HEK293T (cell line): ENCODE results near the gene MAP2K4.
A peak's percentile ranks its signal among the peaks of the same experiment; 100 is the strongest.

Experiments
- CTCF ChIA-PET: fragments of 350-600 bp; formaldehyde crosslinking; extraction: SDS; loops from one replicate; lab custom pipeline; 2021; ENCODE audit warnings: antibody characterized with exemption, inconsistent platforms; lab: Yijun Ruan, JAX
- POLR2A ChIA-PET: fragments of 350-600 bp; formaldehyde crosslinking; extraction: SDS; loops from one replicate; lab custom pipeline; 2020; ENCODE audit warnings: antibody characterized with exemption, inconsistent platforms; lab: Yijun Ruan, JAX
- DNase-seq: peaks from one replicate; pipeline ENCODE4 v3.0.0; 2012; ENCODE audit warnings: mixed read lengths; ENCODE audit errors: extremely low spot score
- ARNT ChIP-seq: fragments of 450-650 bp; IDR thresholded peaks from 2 replicates; pipeline ENCODE4 v1.6.1; 2017; ENCODE audit warnings: mild to moderate bottlenecking
- BHLHE40 ChIP-seq: fragments of 450-650 bp; IDR thresholded peaks from 2 replicates; pipeline ENCODE4 v1.6.1; 2016; ENCODE audit warnings: mild to moderate bottlenecking, moderate library complexity, borderline replicate concordance
- CTBP1 ChIP-seq: fragments of 450-650 bp; IDR thresholded peaks from 2 replicates; pipeline ENCODE4 v1.6.1; 2016; ENCODE audit warnings: borderline replicate concordance
- ELF4 ChIP-seq: fragments of 450-650 bp; IDR thresholded peaks from 2 replicates; pipeline ENCODE4 v1.6.1; 2017; ENCODE audit warnings: antibody characterized with exemption
- FOXA1 ChIP-seq: fragments of 450-650 bp; IDR thresholded peaks from 2 replicates; pipeline ENCODE4 v1.6.1; 2016; ENCODE audit warnings: mild to moderate bottlenecking
- FOXK2 ChIP-seq: fragments of 450-650 bp; IDR thresholded peaks from 2 replicates; pipeline ENCODE4 v1.6.1; 2016; ENCODE audit warnings: mild to moderate bottlenecking
- FOXM1 ChIP-seq: fragments of 450-650 bp; IDR thresholded peaks from 2 replicates; pipeline ENCODE4 v1.6.1; 2017; ENCODE audit warnings: mild to moderate bottlenecking, borderline replicate concordance
- HDGF ChIP-seq: fragments of 450-650 bp; IDR thresholded peaks from 2 replicates; pipeline ENCODE4 v1.6.1; 2017; ENCODE audit warnings: antibody characterized with exemption, borderline replicate concordance
- L3MBTL2 ChIP-seq: fragments of 450-650 bp; conservative IDR thresholded peaks from 2 replicates; pipeline ENCODE4 v1.6.1; 2016; ENCODE audit warnings: mild to moderate bottlenecking
- LEF1 ChIP-seq: fragments of 450-650 bp; IDR thresholded peaks from 2 replicates; pipeline ENCODE4 v1.6.1; 2017; ENCODE audit warnings: mild to moderate bottlenecking, borderline replicate concordance
- NFRKB ChIP-seq: fragments of 450-650 bp; IDR thresholded peaks from 2 replicates; pipeline ENCODE4 v1.6.1; 2016; ENCODE audit warnings: mild to moderate bottlenecking, moderate library complexity
- PKNOX1 ChIP-seq: fragments of 450-650 bp; IDR thresholded peaks from 2 replicates; pipeline ENCODE4 v1.6.1; 2016
- SP1 ChIP-seq: fragments of 450-650 bp; IDR thresholded peaks from 2 replicates; pipeline ENCODE4 v1.6.1; 2017
- SUZ12 ChIP-seq: fragments of 450-650 bp; IDR thresholded peaks from 2 replicates; pipeline ENCODE4 v1.6.1; 2016; ENCODE audit warnings: mild to moderate bottlenecking
- TARDBP ChIP-seq: fragments of 450-650 bp; IDR thresholded peaks from 2 replicates; pipeline ENCODE4 v1.6.1; 2016
- ZNF384 ChIP-seq: fragments of 450-650 bp; IDR thresholded peaks from 2 replicates; pipeline ENCODE4 v1.6.1; 2016

The MAP2K4 gene

GRCh38 chr17:11990363-11990983 is 30.2 kb upstream of the MAP2K4 start:
- ChIA-PET CTCF (no interaction called here), POLR2A (interaction anchor here (0.6 kb wide), 1 partner anchor 1014 kb away, joined by 4 read pairs; no protein-coding TSS in a partner anchor)
- TF ChIP-seq ELF4 = no peak
- TF ChIP-seq L3MBTL2 = no peak
- TF ChIP-seq LEF1 = no peak
- no peak for TF ChIP-seq SP1
- TF ChIP-seq HDGF = no peak
- no peak for TF ChIP-seq FOXK2
- no peak for DNase-seq

GRCh38 chr17:11991461-11991860 is 29.2 kb upstream of the MAP2K4 start:
- DNase-seq = no peak
- POLR2A ChIA-PET = no interaction called here

GRCh38 chr17:11996722-11997146 is 23.9 kb upstream of the MAP2K4 start:
- ChIA-PET CTCF (interaction anchor here (2.2 kb wide), 1 partner anchor 10 kb away, joined by 7 read pairs; no protein-coding TSS in a partner anchor), POLR2A (interaction anchor here (0.6 to 4.1 kb wide), 27 partner anchors 9 to 1158 kb away, joined by 3 to 88 read pairs (median 5); partner anchors contain the start of genes ELAC2, MAP2K4 and PIRT)
- TF ChIP-seq PKNOX1 (no peak), ZNF384 (no peak), TARDBP (no peak), ELF4 (no peak), L3MBTL2 (no peak), FOXA1 (no peak), HDGF (no peak), SUZ12 (no peak), LEF1 (no peak), FOXK2 (no peak), ARNT (no peak), FOXM1 (no peak), CTBP1 (no peak), BHLHE40 (no peak), SP1 (no peak), NFRKB (no peak)
- DNase-seq = peak; percentile 31

More at GRCh38 chr17:11991461-11991860, 29.2 kb upstream of the MAP2K4 start:
- CTCF ChIA-PET = no interaction called here
- TF ChIP-seq LEF1 (no peak), SUZ12 (no peak), BHLHE40 (no peak), CTBP1 (no peak), FOXM1 (no peak), NFRKB (no peak), FOXK2 (no peak)

GRCh38 chr17:11997147-11997971 is 23.3 kb upstream of the MAP2K4 start, which contains the start of gene ZNF18:
TSS of gene ZNF18 (minus strand) at chr17:11997475. CDS start at chr17:11992829, 4,646 bp downstream.
- CTCF ChIA-PET = interaction anchor here (0.6 to 2.2 kb wide), 3 partner anchors 11 to 111 kb away, joined by 3 to 7 read pairs (median 3); no protein-coding TSS in a partner anchor
- DNase-seq = peak; percentile 97

GRCh38 chr17:11997972-11998233 is 22.8 kb upstream of the MAP2K4 start:
- no peak for TF ChIP-seq BHLHE40
- TF ChIP-seq FOXK2 = no peak
- TF ChIP-seq CTBP1 = no peak
- no peak for TF ChIP-seq SUZ12
- TF ChIP-seq L3MBTL2 = no peak
- no peak for TF ChIP-seq TARDBP
- TF ChIP-seq ARNT = no peak
- no peak for TF ChIP-seq FOXA1
- TF ChIP-seq ELF4 = no peak
- TF ChIP-seq FOXM1 = no peak
- TF ChIP-seq ZNF384 = no peak
- no peak for TF ChIP-seq PKNOX1
- no peak for TF ChIP-seq SP1
- no peak for TF ChIP-seq NFRKB
- CTCF ChIA-PET = interaction anchor here (2.2 kb wide), 1 partner anchor 12 kb away, joined by 7 read pairs; no protein-coding TSS in a partner anchor
- POLR2A ChIA-PET = interaction anchor here (0.6 to 4.1 kb wide), 13 partner anchors 10 to 86 kb away, joined by 3 to 88 read pairs (median 8); partner anchors contain the start of gene MAP2K4
- no peak for DNase-seq

More at GRCh38 chr17:11997147-11997971, 23.3 kb upstream of the MAP2K4 start, which contains the start of gene ZNF18:
- POLR2A ChIA-PET = interaction anchor here (0.6 to 4.1 kb wide), 28 partner anchors 9 to 1159 kb away, joined by 3 to 88 read pairs (median 5); partner anchors contain the start of genes ELAC2, MAP2K4 and PIRT
- no peak for TF ChIP-seq SP1
- no peak for TF ChIP-seq ARNT
- TF ChIP-seq L3MBTL2 = peak; percentile 76
- no peak for TF ChIP-seq LEF1
- TF ChIP-seq SUZ12 = no peak
- TF ChIP-seq TARDBP = no peak
- TF ChIP-seq ELF4 = peak; percentile 79
- no peak for TF ChIP-seq HDGF
- TF ChIP-seq ZNF384 = no peak
- no peak for TF ChIP-seq CTBP1
- no peak for TF ChIP-seq FOXM1
- TF ChIP-seq BHLHE40 = no peak
- TF ChIP-seq NFRKB = no peak; the same call in 1 of the 2 replicates
- no peak for TF ChIP-seq FOXK2
- TF ChIP-seq FOXA1 = no peak
- peak; percentile 66 for TF ChIP-seq PKNOX1
